C4-2B (cell line): Measurements from ENCODE around the gene SCMH1.
A peak's percentile ranks its signal among the peaks of the same experiment; 100 is the strongest.

Experiments used
- H3K27ac ChIP-seq: fragments of 450-650 bp; 2 replicates; pipeline ENCODE4 v1.5.1; 2017
- ZFX ChIP-seq: fragments of 450-650 bp; IDR thresholded peaks from 2 replicates; pipeline ENCODE4 v1.6.1; 2017
- TF ChIP-seq, protein P1 (sequence below): fragments of 450-650 bp; conservative IDR thresholded peaks from 2 replicates; pipeline ENCODE4 v1.5.1; 2017; ENCODE audit warnings: mild to moderate bottlenecking

The SCMH1 gene

DNA sequence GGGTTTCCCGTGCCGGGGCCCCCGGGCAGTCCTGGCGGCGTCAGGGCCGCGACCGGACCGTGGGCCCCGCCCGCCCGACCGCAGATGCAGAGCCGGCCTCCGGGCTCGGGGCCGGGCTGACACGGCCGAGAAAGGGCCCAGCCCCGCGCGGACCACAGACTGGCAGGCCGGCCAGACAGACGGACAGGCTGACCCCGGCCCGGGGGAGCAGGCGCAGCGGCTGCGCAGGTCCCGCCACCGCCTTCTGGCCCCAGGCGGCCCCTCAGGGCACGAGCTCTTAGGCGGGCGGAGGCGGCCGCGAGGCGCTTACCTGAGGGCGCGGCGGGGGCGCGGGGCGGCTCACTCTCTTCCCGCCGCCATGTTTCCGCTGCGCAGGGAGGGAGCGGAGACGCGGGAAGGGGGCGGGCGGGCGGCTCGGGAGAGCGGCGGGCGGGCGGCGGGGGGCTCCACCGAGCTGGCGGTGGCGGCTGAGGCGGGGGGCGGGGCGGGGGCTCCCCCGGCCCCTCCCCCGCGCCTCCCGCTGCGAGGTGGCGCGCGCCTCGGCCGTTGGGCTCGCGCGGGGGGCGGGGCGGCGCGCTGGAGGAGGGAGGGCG, at the start of gene SCMH1:
TSS of gene SCMH1 (minus strand) at position 558 of the 593 bp plus-strand sequence. CDS start 56,173 bp downstream, outside the sequence.
- TF ChIP-seq ZFX: peak; percentile 97
- TF ChIP-seq, protein P1, sequence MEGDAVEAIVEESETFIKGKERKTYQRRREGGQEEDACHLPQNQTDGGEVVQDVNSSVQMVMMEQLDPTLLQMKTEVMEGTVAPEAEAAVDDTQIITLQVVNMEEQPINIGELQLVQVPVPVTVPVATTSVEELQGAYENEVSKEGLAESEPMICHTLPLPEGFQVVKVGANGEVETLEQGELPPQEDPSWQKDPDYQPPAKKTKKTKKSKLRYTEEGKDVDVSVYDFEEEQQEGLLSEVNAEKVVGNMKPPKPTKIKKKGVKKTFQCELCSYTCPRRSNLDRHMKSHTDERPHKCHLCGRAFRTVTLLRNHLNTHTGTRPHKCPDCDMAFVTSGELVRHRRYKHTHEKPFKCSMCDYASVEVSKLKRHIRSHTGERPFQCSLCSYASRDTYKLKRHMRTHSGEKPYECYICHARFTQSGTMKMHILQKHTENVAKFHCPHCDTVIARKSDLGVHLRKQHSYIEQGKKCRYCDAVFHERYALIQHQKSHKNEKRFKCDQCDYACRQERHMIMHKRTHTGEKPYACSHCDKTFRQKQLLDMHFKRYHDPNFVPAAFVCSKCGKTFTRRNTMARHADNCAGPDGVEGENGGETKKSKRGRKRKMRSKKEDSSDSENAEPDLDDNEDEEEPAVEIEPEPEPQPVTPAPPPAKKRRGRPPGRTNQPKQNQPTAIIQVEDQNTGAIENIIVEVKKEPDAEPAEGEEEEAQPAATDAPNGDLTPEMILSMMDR: no peak
- H3K27ac ChIP-seq: peak within 1 kb of the TSS; percentile 93

DNA sequence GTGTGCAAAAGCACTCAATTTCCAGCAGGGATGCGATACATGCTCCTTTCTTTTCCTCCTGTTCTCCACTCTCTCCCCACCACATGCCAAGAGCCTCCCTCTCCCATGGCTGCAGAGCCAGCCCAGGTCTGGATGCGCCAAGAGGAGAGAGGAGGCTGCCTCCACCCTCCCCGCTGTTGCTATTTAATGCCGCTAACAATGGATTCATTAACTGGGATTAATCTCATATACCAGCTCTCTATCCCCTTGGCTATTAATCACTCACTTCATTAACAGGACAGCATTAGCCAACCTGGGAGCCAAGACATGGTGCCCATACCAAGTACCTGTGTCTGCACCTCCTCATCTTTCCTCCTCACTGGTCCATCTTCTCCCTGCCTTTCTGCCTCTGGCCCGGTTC, 49.1 kb upstream of the SCMH1 start:
- no peak for TF ChIP-seq ZFX
- TF ChIP-seq, protein P1: no peak
- H3K27ac ChIP-seq: no peak overlapping the region

DNA sequence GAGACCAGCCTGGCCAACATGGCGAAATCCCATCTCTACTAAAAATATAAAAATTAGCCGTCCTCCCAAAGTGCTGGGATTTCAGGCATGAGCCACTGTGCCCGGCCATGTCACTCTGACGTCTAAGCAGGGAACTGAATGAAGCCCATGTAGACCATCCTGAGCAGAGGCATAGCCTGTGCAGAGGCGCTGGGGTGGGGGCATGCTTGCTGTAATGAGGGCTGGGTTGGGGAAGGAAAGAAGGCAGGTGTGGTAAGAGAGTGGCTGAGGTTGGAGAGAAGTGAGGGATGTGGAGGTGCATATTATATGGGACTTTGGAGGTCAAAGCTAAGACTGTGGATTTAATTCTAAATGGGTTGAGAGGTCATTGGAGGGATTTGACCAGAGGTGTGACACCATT, 47.1 kb upstream of the SCMH1 start:
- no peak overlapping the region for H3K27ac ChIP-seq

DNA sequence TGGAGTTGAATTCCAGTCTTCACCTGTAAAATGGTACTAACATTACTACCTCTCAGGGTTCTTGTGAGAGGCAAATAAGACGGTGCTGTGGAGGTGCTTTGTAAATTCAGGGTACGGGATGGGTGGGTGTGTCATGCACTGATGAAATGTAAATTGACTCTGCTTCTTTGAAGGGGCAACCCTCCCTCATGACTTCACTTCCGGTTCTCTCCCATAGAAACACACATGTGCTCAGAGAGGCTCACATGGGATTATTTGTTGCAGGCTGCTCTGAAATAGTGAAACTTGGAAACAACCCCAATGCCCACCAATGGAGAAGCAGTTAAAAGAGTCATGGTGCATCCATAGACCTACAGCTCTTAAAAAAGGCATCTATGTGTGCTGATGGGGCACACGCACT, 44.9 kb upstream of the SCMH1 start:
- H3K27ac ChIP-seq: no peak overlapping the region
- TF ChIP-seq, protein P1: no peak
- TF ChIP-seq ZFX: no peak

More for the DNA sequence above, 47.1 kb upstream of the SCMH1 start:
- TF ChIP-seq ZFX: no peak
- TF ChIP-seq, protein P1: no peak

DNA sequence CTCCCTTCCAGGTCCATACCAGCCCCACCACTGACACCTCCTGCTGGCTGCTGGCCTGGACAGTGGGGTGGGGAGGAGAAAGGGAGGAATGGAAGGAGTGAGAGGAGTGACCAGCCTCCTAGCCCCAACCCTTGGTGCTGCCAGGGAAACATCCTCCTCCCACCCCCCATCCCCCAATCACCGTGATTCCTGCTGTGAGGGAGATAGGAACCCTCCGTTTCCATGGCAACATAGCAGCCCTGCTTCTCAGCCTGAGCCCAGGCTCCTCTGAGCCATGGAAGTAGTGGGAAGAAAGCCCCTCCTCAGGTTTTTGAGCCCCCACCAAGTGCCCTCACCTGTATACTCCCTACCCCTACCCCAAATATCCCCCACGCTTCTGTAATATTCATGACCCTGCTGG, 44.4 kb upstream of the SCMH1 start:
- H3K27ac ChIP-seq: no peak overlapping the region
- TF ChIP-seq ZFX: no peak
- TF ChIP-seq, protein P1: no peak

DNA sequence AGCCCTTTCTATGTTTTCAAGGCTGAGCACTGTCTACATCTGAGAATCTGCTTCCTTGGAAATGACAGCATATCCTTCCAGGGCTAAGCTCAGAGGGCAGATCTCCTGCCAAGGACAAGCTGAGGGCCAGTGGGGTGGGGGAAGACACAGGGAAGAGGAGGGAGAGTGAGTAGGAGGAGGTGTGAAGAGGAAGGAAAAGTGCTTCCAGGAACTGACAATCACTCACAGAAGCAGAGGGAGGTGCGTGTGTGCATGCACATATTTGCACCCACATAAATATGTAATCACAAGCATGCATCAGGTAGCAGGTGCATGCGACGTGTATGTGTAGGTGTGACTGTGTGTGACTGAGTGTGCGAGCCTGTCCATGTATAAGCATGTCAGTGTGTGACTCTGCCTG, 43.7 kb upstream of the SCMH1 start:
- TF ChIP-seq, protein P1: no peak
- no peak for TF ChIP-seq ZFX
- no peak overlapping the region for H3K27ac ChIP-seq

DNA sequence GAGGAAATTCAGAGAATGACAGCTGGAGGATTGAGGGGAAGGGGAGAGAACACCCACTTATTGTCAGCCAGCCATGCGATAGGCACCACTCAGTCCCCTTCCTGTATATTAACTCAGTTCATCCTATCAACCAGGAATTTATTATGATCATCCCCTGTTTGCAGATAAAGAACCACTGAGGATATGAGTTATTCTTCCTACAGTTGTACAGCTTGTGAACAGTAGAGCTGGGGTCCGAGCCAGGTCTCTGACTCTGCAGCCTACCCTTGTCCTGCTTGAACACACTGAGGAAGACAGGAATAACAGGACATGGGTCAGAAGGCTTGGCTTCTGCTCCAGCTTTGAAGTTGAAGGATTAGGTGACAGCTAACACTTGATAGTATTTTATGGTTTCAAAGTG, 42.0 kb upstream of the SCMH1 start:
- no peak overlapping the region for H3K27ac ChIP-seq
- TF ChIP-seq, protein P1: no peak
- TF ChIP-seq ZFX: no peak
